ENCODE data around the gene ZFTA.

Gene ZFTA

DNA sequence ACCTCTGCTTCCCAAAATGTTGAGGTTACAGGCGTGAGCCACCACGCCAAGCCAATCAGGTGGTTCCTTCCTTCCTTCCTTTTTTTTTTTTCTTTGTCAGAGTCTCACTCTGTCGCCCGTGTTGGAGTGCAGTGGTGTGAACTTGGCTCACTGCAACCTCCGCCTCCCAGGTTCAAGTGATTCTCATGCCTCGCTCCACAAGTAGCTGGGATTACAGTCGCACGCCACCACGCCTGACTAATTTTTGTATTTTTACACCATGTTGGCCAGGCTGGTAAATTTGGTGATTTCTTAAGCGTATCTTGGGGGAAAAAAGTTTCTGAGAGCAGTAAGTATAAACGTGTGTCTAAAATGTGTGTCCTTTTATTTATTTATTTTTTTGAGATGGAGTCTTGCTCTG lies 26.5 kb upstream of the ZFTA start:
- no peak for TF ChIP-seq EZH2phosphoT487 (IDR thresholded peaks at IDR 0.05; ENCODE audit: borderline replicate concordance, low read length)
- TF ChIP-seq, protein P1, sequence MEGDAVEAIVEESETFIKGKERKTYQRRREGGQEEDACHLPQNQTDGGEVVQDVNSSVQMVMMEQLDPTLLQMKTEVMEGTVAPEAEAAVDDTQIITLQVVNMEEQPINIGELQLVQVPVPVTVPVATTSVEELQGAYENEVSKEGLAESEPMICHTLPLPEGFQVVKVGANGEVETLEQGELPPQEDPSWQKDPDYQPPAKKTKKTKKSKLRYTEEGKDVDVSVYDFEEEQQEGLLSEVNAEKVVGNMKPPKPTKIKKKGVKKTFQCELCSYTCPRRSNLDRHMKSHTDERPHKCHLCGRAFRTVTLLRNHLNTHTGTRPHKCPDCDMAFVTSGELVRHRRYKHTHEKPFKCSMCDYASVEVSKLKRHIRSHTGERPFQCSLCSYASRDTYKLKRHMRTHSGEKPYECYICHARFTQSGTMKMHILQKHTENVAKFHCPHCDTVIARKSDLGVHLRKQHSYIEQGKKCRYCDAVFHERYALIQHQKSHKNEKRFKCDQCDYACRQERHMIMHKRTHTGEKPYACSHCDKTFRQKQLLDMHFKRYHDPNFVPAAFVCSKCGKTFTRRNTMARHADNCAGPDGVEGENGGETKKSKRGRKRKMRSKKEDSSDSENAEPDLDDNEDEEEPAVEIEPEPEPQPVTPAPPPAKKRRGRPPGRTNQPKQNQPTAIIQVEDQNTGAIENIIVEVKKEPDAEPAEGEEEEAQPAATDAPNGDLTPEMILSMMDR (IDR thresholded peaks at IDR 0.05; ENCODE audit: low read depth, low read length, poor library complexity, severe bottlenecking): no peak

DNA sequence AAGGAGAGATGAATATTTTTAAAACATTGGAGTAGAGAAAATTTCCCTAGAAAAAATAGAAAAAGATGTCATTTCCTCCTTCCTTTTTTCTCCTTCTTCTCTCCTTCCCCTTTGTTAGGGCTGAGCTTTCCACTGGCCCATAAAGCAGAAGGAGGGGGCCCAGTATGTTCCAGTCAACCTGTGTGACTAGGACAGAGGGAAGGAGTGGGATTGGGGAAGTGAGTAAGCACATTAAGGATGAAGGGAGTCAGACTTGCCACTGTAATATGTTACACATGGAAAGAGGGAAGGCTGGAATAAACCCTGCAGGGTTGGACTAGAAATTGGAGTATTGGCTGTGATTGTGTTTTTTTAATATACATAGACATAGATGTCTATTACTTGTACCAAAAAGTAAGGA lies 24.6 kb upstream of the ZFTA start:
- no peaks in the 10 kb centered on the region for H3K27me3 ChIP-seq (ENCODE audit: control insufficient read depth, low read length)
- H3K4me2 ChIP-seq (ENCODE audit: low read length): no peak overlapping the region
- TF ChIP-seq EZH2phosphoT487 (IDR thresholded peaks at IDR 0.05; ENCODE audit: borderline replicate concordance, low read length): no peak
- TF ChIP-seq, protein P1 (IDR thresholded peaks at IDR 0.05; ENCODE audit: low read depth, low read length, poor library complexity, severe bottlenecking): no peak
- no peak overlapping the region for H3K4me3 ChIP-seq (ENCODE audit: low read length)
- no peaks in the 10 kb centered on the region for H3K79me2 ChIP-seq (ENCODE audit: control insufficient read depth, low read length)
- H3F3A ChIP-seq (ENCODE audit: control insufficient read depth, insufficient read depth): no peaks in the 10 kb centered on the region
- no peaks in the 10 kb centered on the region for H3K36me3 ChIP-seq (ENCODE audit: control insufficient read depth, low read length)
- H4K20me1 ChIP-seq (ENCODE audit: control insufficient read depth, insufficient read depth, low read depth, low read length): no peaks in the 10 kb centered on the region
- no peaks in the 10 kb centered on the region for H3K4me1 ChIP-seq (ENCODE audit: control insufficient read depth, low read length)
- peaks cover 5% of the 10 kb centered on the region; the same call in 1 of the 2 replicates for H3K9me3 ChIP-seq (ENCODE audit: control insufficient read depth, insufficient read depth, low read length)
- H3K27ac ChIP-seq (ENCODE audit: low read depth, low read length): no peak overlapping the region
- no peaks in the 10 kb centered on the region for H3K9me2 ChIP-seq (replicated peaks; ENCODE audit: control insufficient read depth, low read length)

More for the DNA sequence above, 26.5 kb upstream of the ZFTA start:
- Histone ChIP-seq H3K9me2 (replicated peaks; ENCODE audit: control insufficient read depth, low read length) (no peaks in the 10 kb centered on the region), H3K79me2 (ENCODE audit: control insufficient read depth, low read length) (no peaks in the 10 kb centered on the region), H3K4me2 (ENCODE audit: low read length) (no peak overlapping the region), H3K4me3 (ENCODE audit: low read length) (no peak overlapping the region), H3K4me1 (ENCODE audit: control insufficient read depth, low read length) (0 out of 2 replicates have a peak, but pooled peaks cover 3% of the 10 kb centered on the region), H3K27ac (ENCODE audit: low read depth, low read length) (no peak overlapping the region), H3K36me3 (ENCODE audit: control insufficient read depth, low read length) (no peaks in the 10 kb centered on the region), H3K9me3 (ENCODE audit: control insufficient read depth, insufficient read depth, low read length) (peaks cover 5% of the 10 kb centered on the region; the same call in 1 of the 2 replicates), H3K27me3 (ENCODE audit: control insufficient read depth, low read length) (no peaks in the 10 kb centered on the region), H3F3A (ENCODE audit: control insufficient read depth, insufficient read depth) (no peaks in the 10 kb centered on the region), H4K20me1 (ENCODE audit: control insufficient read depth, insufficient read depth, low read depth, low read length) (no peaks in the 10 kb centered on the region)

DNA sequence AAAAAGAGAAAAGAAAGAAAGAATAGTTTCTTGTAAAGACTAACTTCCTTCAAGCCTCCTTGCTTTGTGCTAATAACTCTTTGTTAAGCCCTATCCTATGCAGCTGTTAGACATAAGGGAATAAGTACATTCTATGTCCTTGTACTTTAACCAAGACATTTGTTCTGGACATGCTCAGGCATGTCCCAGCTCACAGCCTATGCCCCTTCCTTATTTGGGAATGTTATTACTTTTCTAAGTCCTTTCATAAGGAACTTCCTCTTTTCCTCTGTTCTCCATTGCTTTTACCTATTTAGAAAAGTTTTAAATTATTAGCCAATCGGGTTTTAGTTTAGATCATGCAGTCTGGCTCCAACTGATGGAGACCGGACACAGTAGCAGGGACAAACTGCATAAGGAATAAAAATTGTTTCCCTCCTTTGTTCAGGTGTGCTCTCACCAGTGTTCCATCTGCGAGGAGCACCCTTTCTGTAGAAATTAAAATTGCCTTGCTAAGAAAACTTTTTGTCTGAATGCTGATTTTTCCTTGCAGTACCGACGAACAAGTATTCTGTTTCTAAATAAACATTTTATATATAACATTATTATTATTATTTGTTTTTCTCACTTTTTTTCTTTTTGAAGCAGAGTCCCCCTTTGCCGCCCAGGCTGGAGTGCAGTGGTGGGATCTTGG lies 23.1 kb upstream of the ZFTA start:
- Histone ChIP-seq H3K4me1 (ENCODE audit: control insufficient read depth, low read length) (no peaks in the 10 kb centered on the region), H3K9me3 (ENCODE audit: control insufficient read depth, insufficient read depth, low read length) (peaks cover 5% of the 10 kb centered on the region; the same call in 1 of the 2 replicates), H3K4me3 (ENCODE audit: low read length) (no peak overlapping the region), H3K27ac (ENCODE audit: low read depth, low read length) (no peak overlapping the region), H3F3A (ENCODE audit: control insufficient read depth, insufficient read depth) (no peaks in the 10 kb centered on the region), H3K4me2 (ENCODE audit: low read length) (no peak overlapping the region), H3K36me3 (ENCODE audit: control insufficient read depth, low read length) (no peaks in the 10 kb centered on the region), H3K9me2 (replicated peaks; ENCODE audit: control insufficient read depth, low read length) (no peaks in the 10 kb centered on the region), H3K79me2 (ENCODE audit: control insufficient read depth, low read length) (no peaks in the 10 kb centered on the region), H4K20me1 (ENCODE audit: control insufficient read depth, insufficient read depth, low read depth, low read length) (no peaks in the 10 kb centered on the region), H3K27me3 (ENCODE audit: control insufficient read depth, low read length) (no peaks in the 10 kb centered on the region)
- TF ChIP-seq, protein P1 (IDR thresholded peaks at IDR 0.05; ENCODE audit: low read depth, low read length, poor library complexity, severe bottlenecking): no peak

Data from DOHH2 (cell line).